Measurements from ENCODE around the gene STBD1.

GRCh38 chr4:76256968-76257367 lies 49.6 kb upstream of the STBD1 start:
- TF ChIP-seq YY1 (IDR thresholded peaks at IDR 0.05; ENCODE audit: low read depth) (no peak), TAF1 (IDR thresholded peaks at IDR 0.05; ENCODE audit: low read depth) (no peak), RAD21 (IDR thresholded peaks at IDR 0.05; ENCODE audit: low read depth) (no peak), NFIC (IDR thresholded peaks at IDR 0.05) (no peak), EP300 (IDR thresholded peaks at IDR 0.05; ENCODE audit: borderline replicate concordance) (no peak), USF1 (IDR thresholded peaks at IDR 0.05) (no peak), FOXM1 (IDR thresholded peaks at IDR 0.05; ENCODE audit: borderline replicate concordance, low read depth) (no peak), EGR1 (IDR thresholded peaks at IDR 0.05) (no peak), TCF12 (IDR thresholded peaks at IDR 0.05; ENCODE audit: low read depth) (no peak), ZBTB7A (IDR thresholded peaks at IDR 0.05; ENCODE audit: low read depth) (no peak), CEBPB (IDR thresholded peaks at IDR 0.05) (no peak)
